Stomach smooth muscle (tissue), 2 donors: ENCODE results near the gene AGR2.

ENCODE experiments used
- H3K27ac ChIP-seq: one replicate; pipeline ENCODE4 v1.7.0; 2013; ENCODE audit warnings: mild to moderate bottlenecking, low read length, inconsistent platforms
- H3K27me3 ChIP-seq, 2 donors: one replicate each; pipeline ENCODE4 v1.7.0; 2013; ENCODE audit warnings: low read length in 2 of 2; ENCODE audit not compliant: insufficient read depth in 2 of 2, control insufficient read depth in 1 of 2
- H3K36me3 ChIP-seq, 2 donors: one replicate each; pipeline ENCODE4 v1.7.0; 2013; ENCODE audit warnings: low read length in 2 of 2; ENCODE audit not compliant: control insufficient read depth in 2 of 2, insufficient read depth in 2 of 2
- H3K4me1 ChIP-seq: one replicate; pipeline ENCODE4 v1.7.0; 2013; ENCODE audit warnings: low read length; ENCODE audit not compliant: control insufficient read depth, insufficient read depth
- H3K4me3 ChIP-seq, 2 donors: one replicate each; pipeline ENCODE4 v1.7.0; 2013; ENCODE audit warnings: low read length in 2 of 2
- H3K9ac ChIP-seq, 2 donors: one replicate each; pipeline ENCODE4 v1.7.0; 2013; ENCODE audit warnings: low read length in 2 of 2, mild to moderate bottlenecking in 1 of 2
- H3K9me3 ChIP-seq, 2 donors: one replicate each; pipeline ENCODE4 v1.7.0; 2013; ENCODE audit warnings: low read length in 2 of 2; ENCODE audit not compliant: control insufficient read depth in 2 of 2
- donor health status: healthy.
- donor health status: Pancreatic carcinoma.

Gene AGR2

DNA sequence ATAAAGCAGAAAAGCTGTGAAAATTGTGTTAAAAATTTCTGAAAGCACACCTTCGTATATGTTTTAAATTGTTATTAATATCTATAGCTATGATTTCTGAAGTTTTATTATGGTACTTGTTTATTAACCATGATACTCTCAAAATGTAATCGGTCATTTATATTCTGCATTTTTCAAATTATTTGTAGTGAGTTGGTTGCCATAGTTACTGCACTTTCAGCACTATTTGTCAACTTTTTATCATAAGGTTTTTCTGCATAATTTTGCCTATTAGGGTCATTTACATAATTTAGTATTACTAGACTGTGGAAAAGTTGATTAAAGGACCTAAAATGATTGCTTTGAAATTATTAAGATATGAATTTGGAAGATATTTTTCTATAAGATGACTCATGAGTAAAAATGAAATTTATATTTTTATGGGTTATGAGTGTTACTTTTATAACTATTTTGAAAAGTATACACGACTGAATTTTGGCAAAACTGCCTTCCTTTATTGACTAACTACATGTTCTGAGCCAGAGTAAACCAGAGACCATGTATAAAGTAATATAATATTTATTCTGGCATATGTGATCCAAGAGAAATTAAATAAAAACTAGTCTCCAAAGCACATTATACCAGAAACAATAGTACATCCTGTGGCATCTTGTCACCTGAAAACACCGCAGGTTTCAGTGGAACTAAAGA lies 7.9 kb upstream of the AGR2 start:
- H3K4me1 ChIP-seq, result no peaks in the 10 kb centered on the region

DNA sequence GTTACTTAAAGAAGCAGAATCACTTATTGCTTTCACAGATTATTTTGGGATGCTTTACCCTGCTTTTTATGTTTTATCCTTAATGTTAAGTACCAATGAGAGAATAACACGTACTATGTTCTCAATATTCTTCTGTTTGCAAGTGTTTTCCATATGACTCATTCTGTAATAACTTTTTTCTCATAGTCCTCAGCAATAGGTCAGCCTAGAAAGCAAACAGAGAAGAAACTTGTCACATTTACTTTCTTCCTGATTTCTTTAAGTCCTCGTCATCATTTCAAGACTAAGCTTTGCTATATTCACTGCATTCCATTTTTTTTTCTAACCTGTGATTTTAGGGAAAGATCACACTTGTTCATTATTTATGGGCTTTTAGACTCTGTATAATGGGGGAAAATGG lies 6.8 kb upstream of the AGR2 start:
- Histone ChIP-seq H3K27ac (no peak overlapping the region), H3K27me3 (no peaks in the 10 kb centered on the region), H3K4me3 (no peak overlapping the region), H3K9ac (no peak overlapping the region), H3K9me3 (no peaks in the 10 kb centered on the region), H3K36me3 (no peaks in the 10 kb centered on the region), H3K4me1 (no peaks in the 10 kb centered on the region)

More for the DNA sequence above, 7.9 kb upstream of the AGR2 start:
- Histone ChIP-seq H3K9me3 (no peaks in the 10 kb centered on the region), H3K36me3 (no peaks in the 10 kb centered on the region), H3K9ac (no peak overlapping the region), H3K4me3 (no peak overlapping the region), H3K27me3 (no peaks in the 10 kb centered on the region), H3K27ac (no peak overlapping the region)

GRCh38 chr7:16810573-16810972 lies 5.8 kb upstream of the AGR2 start:
- Histone ChIP-seq H3K27me3 (no peaks in the 10 kb centered on the region), H3K4me3 (no peak overlapping the region), H3K4me1 (no peaks in the 10 kb centered on the region), H3K27ac (no peak overlapping the region), H3K36me3 (no peaks in the 10 kb centered on the region), H3K9ac (no peak overlapping the region), H3K9me3 (no peaks in the 10 kb centered on the region)

GRCh38 chr7:16810112-16810511 lies 5.3 kb upstream of the AGR2 start:
- H3K27ac ChIP-seq, result no peak overlapping the region
- H3K9ac ChIP-seq, result no peak overlapping the region
- H3K36me3 ChIP-seq, result no peaks in the 10 kb centered on the region
- H3K4me3 ChIP-seq, result no peak overlapping the region
- H3K9me3 ChIP-seq, result no peaks in the 10 kb centered on the region
- no peaks in the 10 kb centered on the region for H3K27me3 ChIP-seq
- H3K4me1 ChIP-seq, result no peaks in the 10 kb centered on the region

DNA sequence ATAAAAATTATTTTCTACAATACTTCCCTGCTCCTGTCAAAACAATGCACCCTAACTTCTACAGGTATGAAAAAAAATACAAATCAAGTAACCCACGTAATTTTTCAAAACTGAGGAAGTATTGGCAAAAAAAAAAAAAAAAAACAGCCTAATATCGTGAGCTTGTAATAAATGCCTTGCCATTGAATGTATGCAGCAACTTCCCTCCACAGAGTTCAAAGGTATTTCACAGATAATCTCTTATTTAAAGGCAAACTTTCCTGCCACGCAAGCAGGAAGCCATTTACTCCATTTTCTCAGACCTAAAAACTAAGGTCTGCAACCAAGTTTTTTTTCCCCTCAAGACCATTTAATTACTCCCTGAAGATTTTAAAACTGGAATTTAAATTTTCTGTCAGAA lies 642 bp upstream of the AGR2 start:
- H3K9ac ChIP-seq, result no peak overlapping the region
- no peaks in the 10 kb centered on the region for H3K36me3 ChIP-seq
- no peaks in the 10 kb centered on the region for H3K27me3 ChIP-seq
- no peak overlapping the region for H3K4me3 ChIP-seq
- no peaks in the 10 kb centered on the region for H3K4me1 ChIP-seq
- no peak overlapping the region for H3K27ac ChIP-seq
- no peaks in the 10 kb centered on the region for H3K9me3 ChIP-seq

DNA sequence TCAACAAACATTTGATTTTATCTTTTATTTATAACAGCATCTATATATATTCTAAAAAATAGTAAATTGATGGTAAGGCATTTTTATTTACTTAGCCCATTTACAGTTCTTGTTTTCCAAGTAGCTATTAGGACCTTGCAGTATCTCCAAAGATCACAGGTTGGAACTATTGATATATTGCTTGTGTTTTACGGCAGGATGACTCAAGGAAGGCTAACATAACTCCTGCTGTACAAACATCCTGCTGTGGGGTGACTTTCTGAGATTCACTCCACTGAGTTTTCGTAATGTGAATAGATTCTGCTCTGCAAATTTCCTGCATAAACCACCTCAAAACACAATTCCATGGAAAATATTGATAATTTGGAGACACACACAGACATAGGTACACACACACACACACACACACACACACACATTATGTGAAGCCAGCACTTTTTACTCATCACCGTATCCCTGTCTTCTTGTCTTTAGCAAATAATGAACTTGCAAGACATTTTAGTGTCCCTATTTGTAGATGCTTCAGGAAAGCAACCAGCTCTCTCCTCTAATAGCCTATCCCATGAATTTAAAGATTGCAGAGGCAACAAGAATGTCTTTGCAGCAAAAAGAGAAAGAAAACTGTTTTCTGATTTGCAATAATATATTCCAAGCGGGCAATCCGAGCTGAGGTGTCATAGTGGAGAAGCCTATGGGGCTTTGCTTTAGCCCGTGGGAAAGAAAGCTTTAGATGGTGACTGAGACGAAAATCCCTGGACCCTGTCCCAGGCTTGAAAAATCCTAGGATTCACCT lies 722 bp downstream of the AGR2 start:
- H3K4me1 ChIP-seq, result no peaks in the 10 kb centered on the region
- no peaks in the 10 kb centered on the region for H3K27me3 ChIP-seq
- H3K9ac ChIP-seq, result no peak overlapping the region
- no peaks in the 10 kb centered on the region for H3K9me3 ChIP-seq
- no peak overlapping the region for H3K27ac ChIP-seq
- H3K36me3 ChIP-seq, result no peaks in the 10 kb centered on the region
- no peak overlapping the region for H3K4me3 ChIP-seq

- no peaks in the 10 kb centered on the region for H3K9me3 ChIP-seq
- no peak overlapping the region for H3K27ac ChIP-seq
- no peak overlapping the region for H3K9ac ChIP-seq
- H3K36me3 ChIP-seq, result no peaks in the 10 kb centered on the region
- H3K4me3 ChIP-seq, result no peak overlapping the region
- H3K4me1 ChIP-seq, result no peaks in the 10 kb centered on the region
- H3K27me3 ChIP-seq, result no peaks in the 10 kb centered on the region
Observed at GRCh38 chr7:16803125-16803524, 1.7 kb downstream of the AGR2 start.

GRCh38 chr7:16801579-16801978 lies 3.2 kb downstream of the AGR2 start:
- Histone ChIP-seq H3K4me1 (no peaks in the 10 kb centered on the region), H3K9ac (no peak overlapping the region), H3K9me3 (no peaks in the 10 kb centered on the region), H3K27me3 (no peaks in the 10 kb centered on the region), H3K27ac (no peak overlapping the region), H3K36me3 (no peaks in the 10 kb centered on the region), H3K4me3 (no peak overlapping the region)

- Histone ChIP-seq H3K9ac (no peak overlapping the region), H3K27me3 (no peaks in the 10 kb centered on the region), H3K4me1 (no peaks in the 10 kb centered on the region), H3K36me3 (no peaks in the 10 kb centered on the region), H3K9me3 (no peaks in the 10 kb centered on the region), H3K4me3 (no peak overlapping the region), H3K27ac (no peak overlapping the region)
Observed at GRCh38 chr7:16801111-16801542, 3.7 kb downstream of the AGR2 start.

DNA sequence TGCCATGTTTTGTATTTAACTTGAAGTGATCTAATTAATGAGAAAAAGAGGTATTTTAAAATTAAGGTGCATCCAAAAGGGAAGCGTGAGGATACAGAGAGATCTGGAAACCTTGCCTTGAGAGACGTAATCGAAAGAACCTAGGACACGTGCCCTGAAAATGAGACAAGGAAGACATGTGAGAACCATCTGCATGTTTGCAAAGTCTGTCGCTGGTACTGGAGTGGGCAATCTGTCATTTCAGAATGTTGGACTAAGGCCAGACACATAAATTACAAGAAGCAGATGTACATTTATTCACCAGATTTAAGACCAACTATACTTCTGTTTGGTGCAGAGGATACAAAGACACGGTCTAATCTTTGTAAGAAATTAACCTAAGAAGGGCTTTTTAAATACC lies 9.2 kb downstream of the AGR2 start:
- no peaks in the 10 kb centered on the region for H3K36me3 ChIP-seq
- no peaks in the 10 kb centered on the region for H3K27me3 ChIP-seq
- H3K9me3 ChIP-seq, result no peaks in the 10 kb centered on the region
- H3K4me3 ChIP-seq, result no peak overlapping the region
- no peak overlapping the region for H3K27ac ChIP-seq
- H3K4me1 ChIP-seq, result no peaks in the 10 kb centered on the region
- H3K9ac ChIP-seq, result no peak overlapping the region

DNA sequence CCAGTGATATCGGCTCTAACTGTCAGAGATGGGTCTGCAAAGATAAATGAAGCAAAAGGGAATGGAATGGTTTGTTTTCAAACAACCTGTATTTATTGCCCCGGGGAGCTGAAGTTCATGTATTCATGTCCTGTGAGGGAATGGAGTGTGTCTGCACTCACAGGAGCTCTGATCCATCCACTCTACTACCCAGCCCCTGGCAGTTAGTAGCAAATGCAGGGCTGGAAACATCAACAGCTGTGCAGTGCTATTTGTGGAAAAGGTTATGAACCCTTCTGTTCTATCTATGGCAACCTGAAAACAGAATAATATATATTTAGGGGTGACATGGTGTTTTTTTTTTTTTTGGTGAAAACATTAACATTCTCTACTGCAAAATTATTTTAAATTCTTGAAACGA lies 9.8 kb downstream of the AGR2 start:
- H3K27ac ChIP-seq, result no peak overlapping the region
- H3K9ac ChIP-seq, result no peak overlapping the region
- H3K36me3 ChIP-seq, result no peaks in the 10 kb centered on the region
- H3K4me3 ChIP-seq, result no peak overlapping the region
- H3K27me3 ChIP-seq, result no peaks in the 10 kb centered on the region
- H3K9me3 ChIP-seq, result no peaks in the 10 kb centered on the region
- no peaks in the 10 kb centered on the region for H3K4me1 ChIP-seq
